ENCODE data around the gene SLC24A3. TPM values are rescaled to one million over a fixed set of nuclear protein-coding genes. Genes with fewer than 3 reads are reported as not detected.

SLC24A3 gene
- total RNA-seq, 1 experiment from 2014 or later: not detected

GRCh38 chr20:19453410-19453809, 241.0 kb downstream of the SLC24A3 start:
- in situ Hi-C loops (cut with HindIII; ENCODE audit: low pct_unique_long_range_greater_than_20kb, low sequenced_read_pairs): no loop called here
- H3K27me3 ChIP-seq (ENCODE audit: control insufficient read depth, insufficient read depth, low read length): peaks cover 4% of the 10 kb centered on the region
- no TSS peak for BruUV-seq (replicated peaks)

GRCh38 chr20:19453862-19454261, 241.4 kb downstream of the SLC24A3 start:
- in situ Hi-C loops (cut with HindIII; ENCODE audit: low pct_unique_long_range_greater_than_20kb, low sequenced_read_pairs) (no loop called here), intact Hi-C loops (cut with micrococcal nuclease; ENCODE audit: unreplicated experiment) (no loop called here)
- Histone ChIP-seq H3K4me3 (ENCODE audit: low read depth in 2 of 2, low read length in 2 of 2) (no peak overlapping the region), H3K27ac (ENCODE audit: low read length) (no peak overlapping the region), H3K27me3 (ENCODE audit: control insufficient read depth, insufficient read depth, low read length) (peaks cover 4% of the 10 kb centered on the region), H3K4me1 (ENCODE audit: control insufficient read depth, insufficient read depth, low read length) (no peaks in the 10 kb centered on the region), H3K9me3 (ENCODE audit: control insufficient read depth, insufficient read depth, low read depth, low read length) (no peaks in the 10 kb centered on the region), H3K36me3 (ENCODE audit: control insufficient read depth, insufficient read depth, low read length) (no peaks in the 10 kb centered on the region)
- POLR2A ChIA-PET: no interaction called here
- BruUV-seq (replicated peaks): no TSS peak
- CTCF ChIA-PET: no interaction called here
- no peak for DNase-seq (ENCODE audit: low read depth, low spot score)
- no peak for ATAC-seq
- no peak for TF ChIP-seq POLR2AphosphoS5 (IDR thresholded peaks at IDR 0.05; ENCODE audit: low read depth, low read length)
- TF ChIP-seq, protein P1, sequence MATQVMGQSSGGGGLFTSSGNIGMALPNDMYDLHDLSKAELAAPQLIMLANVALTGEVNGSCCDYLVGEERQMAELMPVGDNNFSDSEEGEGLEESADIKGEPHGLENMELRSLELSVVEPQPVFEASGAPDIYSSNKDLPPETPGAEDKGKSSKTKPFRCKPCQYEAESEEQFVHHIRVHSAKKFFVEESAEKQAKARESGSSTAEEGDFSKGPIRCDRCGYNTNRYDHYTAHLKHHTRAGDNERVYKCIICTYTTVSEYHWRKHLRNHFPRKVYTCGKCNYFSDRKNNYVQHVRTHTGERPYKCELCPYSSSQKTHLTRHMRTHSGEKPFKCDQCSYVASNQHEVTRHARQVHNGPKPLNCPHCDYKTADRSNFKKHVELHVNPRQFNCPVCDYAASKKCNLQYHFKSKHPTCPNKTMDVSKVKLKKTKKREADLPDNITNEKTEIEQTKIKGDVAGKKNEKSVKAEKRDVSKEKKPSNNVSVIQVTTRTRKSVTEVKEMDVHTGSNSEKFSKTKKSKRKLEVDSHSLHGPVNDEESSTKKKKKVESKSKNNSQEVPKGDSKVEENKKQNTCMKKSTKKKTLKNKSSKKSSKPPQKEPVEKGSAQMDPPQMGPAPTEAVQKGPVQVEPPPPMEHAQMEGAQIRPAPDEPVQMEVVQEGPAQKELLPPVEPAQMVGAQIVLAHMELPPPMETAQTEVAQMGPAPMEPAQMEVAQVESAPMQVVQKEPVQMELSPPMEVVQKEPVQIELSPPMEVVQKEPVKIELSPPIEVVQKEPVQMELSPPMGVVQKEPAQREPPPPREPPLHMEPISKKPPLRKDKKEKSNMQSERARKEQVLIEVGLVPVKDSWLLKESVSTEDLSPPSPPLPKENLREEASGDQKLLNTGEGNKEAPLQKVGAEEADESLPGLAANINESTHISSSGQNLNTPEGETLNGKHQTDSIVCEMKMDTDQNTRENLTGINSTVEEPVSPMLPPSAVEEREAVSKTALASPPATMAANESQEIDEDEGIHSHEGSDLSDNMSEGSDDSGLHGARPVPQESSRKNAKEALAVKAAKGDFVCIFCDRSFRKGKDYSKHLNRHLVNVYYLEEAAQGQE (IDR thresholded peaks at IDR 0.05; ENCODE audit: insufficient read depth in 1 of 2, low read depth in 2 of 2, low read length in 1 of 2): no peak
- TF ChIP-seq SIN3A (IDR thresholded peaks at IDR 0.05; ENCODE audit: borderline replicate concordance, insufficient read depth, low read depth, low read length): no peak
- TF ChIP-seq TCF7L2 (IDR thresholded peaks at IDR 0.05; ENCODE audit: low read depth, low read length): no peak
- TF ChIP-seq, protein P2, sequence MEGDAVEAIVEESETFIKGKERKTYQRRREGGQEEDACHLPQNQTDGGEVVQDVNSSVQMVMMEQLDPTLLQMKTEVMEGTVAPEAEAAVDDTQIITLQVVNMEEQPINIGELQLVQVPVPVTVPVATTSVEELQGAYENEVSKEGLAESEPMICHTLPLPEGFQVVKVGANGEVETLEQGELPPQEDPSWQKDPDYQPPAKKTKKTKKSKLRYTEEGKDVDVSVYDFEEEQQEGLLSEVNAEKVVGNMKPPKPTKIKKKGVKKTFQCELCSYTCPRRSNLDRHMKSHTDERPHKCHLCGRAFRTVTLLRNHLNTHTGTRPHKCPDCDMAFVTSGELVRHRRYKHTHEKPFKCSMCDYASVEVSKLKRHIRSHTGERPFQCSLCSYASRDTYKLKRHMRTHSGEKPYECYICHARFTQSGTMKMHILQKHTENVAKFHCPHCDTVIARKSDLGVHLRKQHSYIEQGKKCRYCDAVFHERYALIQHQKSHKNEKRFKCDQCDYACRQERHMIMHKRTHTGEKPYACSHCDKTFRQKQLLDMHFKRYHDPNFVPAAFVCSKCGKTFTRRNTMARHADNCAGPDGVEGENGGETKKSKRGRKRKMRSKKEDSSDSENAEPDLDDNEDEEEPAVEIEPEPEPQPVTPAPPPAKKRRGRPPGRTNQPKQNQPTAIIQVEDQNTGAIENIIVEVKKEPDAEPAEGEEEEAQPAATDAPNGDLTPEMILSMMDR (IDR thresholded peaks at IDR 0.05): no peak

More at GRCh38 chr20:19453410-19453809, 241.0 kb downstream of the SLC24A3 start:
- DNase-seq (ENCODE audit: low read depth, low spot score): no peak
- no peaks in the 10 kb centered on the region for H3K36me3 ChIP-seq (ENCODE audit: control insufficient read depth, insufficient read depth, low read length)
- no peaks in the 10 kb centered on the region for H3K9me3 ChIP-seq (ENCODE audit: control insufficient read depth, insufficient read depth, low read depth, low read length)
- no peaks in the 10 kb centered on the region for H3K4me1 ChIP-seq (ENCODE audit: control insufficient read depth, insufficient read depth, low read length)
- H3K27ac ChIP-seq (ENCODE audit: low read length): no peak overlapping the region
- TF ChIP-seq, protein P1 (IDR thresholded peaks at IDR 0.05; ENCODE audit: insufficient read depth in 1 of 2, low read depth in 2 of 2, low read length in 1 of 2): no peak
- TF ChIP-seq TCF7L2 (IDR thresholded peaks at IDR 0.05; ENCODE audit: low read depth, low read length): no peak
- intact Hi-C loops (cut with micrococcal nuclease; ENCODE audit: unreplicated experiment): no loop called here
- ChIA-PET POLR2A (no interaction called here), CTCF (no interaction called here)
- no peak for ATAC-seq
- H3K4me3 ChIP-seq (ENCODE audit: low read depth in 2 of 2, low read length in 2 of 2): no peak overlapping the region

All from Panc1 (cell line).